ENCODE results near the gene JUP. TPM values are rescaled to one million over a fixed set of nuclear protein-coding genes. Genes with fewer than 3 reads are reported as not detected.

JUP gene
- total and polyA plus RNA-seq, 4 donors, result 39.1 to 56.0 (median 44.2) TPM

DNA sequence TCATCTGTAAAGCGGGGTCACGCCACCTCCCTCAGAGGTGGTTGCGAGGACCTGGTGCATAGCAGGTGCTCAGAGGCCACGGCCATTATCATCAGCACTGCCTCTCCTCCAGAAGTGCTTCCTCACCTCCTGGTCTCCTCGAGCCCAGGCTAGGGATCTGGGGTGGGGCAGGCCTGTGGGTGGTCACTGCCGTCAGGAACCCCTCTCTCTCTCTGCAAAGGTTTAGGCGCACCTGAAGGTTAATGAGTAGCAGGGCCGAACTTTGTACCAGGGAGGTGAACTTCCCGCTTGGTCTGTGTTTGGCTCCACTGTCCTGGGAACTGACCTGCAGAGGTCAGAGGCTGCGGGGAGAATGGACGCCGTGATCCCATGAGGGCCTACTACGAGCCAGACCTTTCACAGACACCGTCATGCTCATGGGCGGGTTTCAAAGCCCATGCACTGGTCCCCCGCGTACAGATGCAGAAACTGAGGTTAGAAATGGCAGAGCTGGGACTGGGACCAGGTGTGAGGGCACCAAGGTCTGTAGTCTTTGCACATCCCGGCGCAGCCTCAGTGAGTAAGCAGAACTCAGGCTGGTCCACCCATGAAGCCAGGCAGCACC lies 13.8 kb downstream of the JUP start (continued):
- TF ChIP-seq FOXA1 (IDR thresholded peaks at IDR 0.05), result peak; percentile 18
- TF ChIP-seq, protein P1, sequence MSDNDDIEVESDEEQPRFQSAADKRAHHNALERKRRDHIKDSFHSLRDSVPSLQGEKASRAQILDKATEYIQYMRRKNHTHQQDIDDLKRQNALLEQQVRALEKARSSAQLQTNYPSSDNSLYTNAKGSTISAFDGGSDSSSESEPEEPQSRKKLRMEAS (IDR thresholded peaks at IDR 0.05), result peak; percentile 84
- TF ChIP-seq, protein P2, sequence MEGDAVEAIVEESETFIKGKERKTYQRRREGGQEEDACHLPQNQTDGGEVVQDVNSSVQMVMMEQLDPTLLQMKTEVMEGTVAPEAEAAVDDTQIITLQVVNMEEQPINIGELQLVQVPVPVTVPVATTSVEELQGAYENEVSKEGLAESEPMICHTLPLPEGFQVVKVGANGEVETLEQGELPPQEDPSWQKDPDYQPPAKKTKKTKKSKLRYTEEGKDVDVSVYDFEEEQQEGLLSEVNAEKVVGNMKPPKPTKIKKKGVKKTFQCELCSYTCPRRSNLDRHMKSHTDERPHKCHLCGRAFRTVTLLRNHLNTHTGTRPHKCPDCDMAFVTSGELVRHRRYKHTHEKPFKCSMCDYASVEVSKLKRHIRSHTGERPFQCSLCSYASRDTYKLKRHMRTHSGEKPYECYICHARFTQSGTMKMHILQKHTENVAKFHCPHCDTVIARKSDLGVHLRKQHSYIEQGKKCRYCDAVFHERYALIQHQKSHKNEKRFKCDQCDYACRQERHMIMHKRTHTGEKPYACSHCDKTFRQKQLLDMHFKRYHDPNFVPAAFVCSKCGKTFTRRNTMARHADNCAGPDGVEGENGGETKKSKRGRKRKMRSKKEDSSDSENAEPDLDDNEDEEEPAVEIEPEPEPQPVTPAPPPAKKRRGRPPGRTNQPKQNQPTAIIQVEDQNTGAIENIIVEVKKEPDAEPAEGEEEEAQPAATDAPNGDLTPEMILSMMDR (IDR thresholded peaks at IDR 0.05; ENCODE audit: low read depth, low read length, missing input control), result no peak
- TF ChIP-seq JUND (IDR thresholded peaks at IDR 0.05), result peak in 1 of 2 donors; percentile 49

DNA sequence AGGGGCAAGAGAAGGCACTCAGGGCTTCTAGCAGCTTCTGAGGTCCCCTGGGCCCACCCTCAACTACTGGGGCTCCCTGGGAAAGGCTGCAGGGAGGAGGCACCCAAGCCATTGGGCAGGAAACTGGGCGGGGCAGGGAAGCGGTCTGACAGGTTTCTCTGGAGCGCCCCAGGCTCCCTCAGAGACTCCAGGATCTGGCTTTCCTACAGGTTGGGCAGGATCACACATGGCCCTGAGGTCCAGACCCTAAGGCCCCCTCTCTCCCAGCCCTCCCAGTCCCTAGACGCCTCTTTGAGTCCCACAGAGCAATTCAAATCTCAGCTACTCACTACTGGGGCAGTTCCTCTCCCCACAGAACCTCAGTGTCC lies 14.3 kb downstream of the JUP start:
- H3K36me3 ChIP-seq (ENCODE audit: control insufficient read depth in 4 of 4, insufficient read depth in 3 of 4, low read depth in 1 of 4, low read length in 3 of 4), result peaks cover 4 to 23% (median 15%) of the 10 kb centered on the region in 4 donors
- DNase-seq (ENCODE audit: low spot score), result no peak
- TF ChIP-seq YY1 (IDR thresholded peaks at IDR 0.05) (no peak), GABPA (IDR thresholded peaks at IDR 0.05 in 1 of 2, conservative IDR thresholded peaks at IDR 0.05 in 1 of 2) (no peak), SP1 (IDR thresholded peaks at IDR 0.05) (no peak), RAD21 (IDR thresholded peaks at IDR 0.05) (no peak), RXRA (IDR thresholded peaks at IDR 0.05) (no peak), HNF4G (IDR thresholded peaks at IDR 0.05) (no peak), EGR1 (IDR thresholded peaks at IDR 0.05; ENCODE audit: low read depth in 2 of 2) (no peak), FOXA2 (IDR thresholded peaks at IDR 0.05) (no peak)
- TF ChIP-seq, protein P3, sequence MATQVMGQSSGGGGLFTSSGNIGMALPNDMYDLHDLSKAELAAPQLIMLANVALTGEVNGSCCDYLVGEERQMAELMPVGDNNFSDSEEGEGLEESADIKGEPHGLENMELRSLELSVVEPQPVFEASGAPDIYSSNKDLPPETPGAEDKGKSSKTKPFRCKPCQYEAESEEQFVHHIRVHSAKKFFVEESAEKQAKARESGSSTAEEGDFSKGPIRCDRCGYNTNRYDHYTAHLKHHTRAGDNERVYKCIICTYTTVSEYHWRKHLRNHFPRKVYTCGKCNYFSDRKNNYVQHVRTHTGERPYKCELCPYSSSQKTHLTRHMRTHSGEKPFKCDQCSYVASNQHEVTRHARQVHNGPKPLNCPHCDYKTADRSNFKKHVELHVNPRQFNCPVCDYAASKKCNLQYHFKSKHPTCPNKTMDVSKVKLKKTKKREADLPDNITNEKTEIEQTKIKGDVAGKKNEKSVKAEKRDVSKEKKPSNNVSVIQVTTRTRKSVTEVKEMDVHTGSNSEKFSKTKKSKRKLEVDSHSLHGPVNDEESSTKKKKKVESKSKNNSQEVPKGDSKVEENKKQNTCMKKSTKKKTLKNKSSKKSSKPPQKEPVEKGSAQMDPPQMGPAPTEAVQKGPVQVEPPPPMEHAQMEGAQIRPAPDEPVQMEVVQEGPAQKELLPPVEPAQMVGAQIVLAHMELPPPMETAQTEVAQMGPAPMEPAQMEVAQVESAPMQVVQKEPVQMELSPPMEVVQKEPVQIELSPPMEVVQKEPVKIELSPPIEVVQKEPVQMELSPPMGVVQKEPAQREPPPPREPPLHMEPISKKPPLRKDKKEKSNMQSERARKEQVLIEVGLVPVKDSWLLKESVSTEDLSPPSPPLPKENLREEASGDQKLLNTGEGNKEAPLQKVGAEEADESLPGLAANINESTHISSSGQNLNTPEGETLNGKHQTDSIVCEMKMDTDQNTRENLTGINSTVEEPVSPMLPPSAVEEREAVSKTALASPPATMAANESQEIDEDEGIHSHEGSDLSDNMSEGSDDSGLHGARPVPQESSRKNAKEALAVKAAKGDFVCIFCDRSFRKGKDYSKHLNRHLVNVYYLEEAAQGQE (IDR thresholded peaks at IDR 0.05), result no peak
- TF ChIP-seq, protein P1 (IDR thresholded peaks at IDR 0.05), result no peak
- TF ChIP-seq, protein P4, sequence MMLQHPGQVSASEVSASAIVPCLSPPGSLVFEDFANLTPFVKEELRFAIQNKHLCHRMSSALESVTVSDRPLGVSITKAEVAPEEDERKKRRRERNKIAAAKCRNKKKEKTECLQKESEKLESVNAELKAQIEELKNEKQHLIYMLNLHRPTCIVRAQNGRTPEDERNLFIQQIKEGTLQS (IDR thresholded peaks at IDR 0.05), result no peak
- TF ChIP-seq, protein P2 (IDR thresholded peaks at IDR 0.05; ENCODE audit: low read depth, low read length, missing input control), result no peak
- 30% methylated on average over 4 of the region's 4 CpGs for WGBS
- H3K4me3 ChIP-seq (ENCODE audit: low read depth in 1 of 3, low read length in 3 of 3), result peak overlapping the region; percentile 37 to 60 (median 55)
- H3K4me1 ChIP-seq (ENCODE audit: control insufficient read depth in 4 of 4, insufficient read depth in 4 of 4, low read length in 3 of 4), result peaks cover 17 to 67% (median 50%) of the 10 kb centered on the region in 4 donors
- peak overlapping the region; percentile 81 to 83 for H3K27ac ChIP-seq (ENCODE audit: low read depth in 1 of 2, low read length in 2 of 2)
- no peaks in the 10 kb centered on the region for H3K9me3 ChIP-seq (ENCODE audit: control insufficient read depth in 4 of 4, low read length in 3 of 4)
- no peaks in the 10 kb centered on the region for H3K27me3 ChIP-seq (ENCODE audit: control insufficient read depth in 4 of 4, insufficient read depth in 4 of 4, low read length in 3 of 4)
- H3K9ac ChIP-seq (ENCODE audit: low read depth in 1 of 2, low read length in 2 of 2), result peak overlapping the region; percentile 7 to 24
